Activated CD4-positive, alpha-beta T cell treated with anti-CD3 and anti-CD28 coated beads, Interleukin-10, Interleukin-2, amounts not matched to agents 100 ng/mL and 50 ng/mL, durations not matched to agents 16 hours and 8 hours (primary cell): ENCODE measurements around the gene PRSS12.
A peak's percentile ranks its signal among the peaks of the same experiment; 100 is the strongest.
"Not testable (repeated sequence)": the region's sequence is repeated elsewhere in the genome, so short reads cannot be mapped to it uniquely, and the experiment has no call there.

Experiments used
- DNase-seq: peaks from one replicate; pipeline ENCODE4 v3.0.0-alpha.2; 2020

PRSS12 gene

GRCh38 chr4:118271788-118272187 lies 81.0 kb downstream of the PRSS12 start:
- DNase-seq = no peak

GRCh38 chr4:118270492-118270891 lies 82.3 kb downstream of the PRSS12 start:
- peak; percentile 48 for DNase-seq

- DNase-seq = no peak
These were observed 84.0 kb downstream of the PRSS12 start for GRCh38 chr4:118268780-118269179.

GRCh38 chr4:118266145-118266496 lies 86.7 kb downstream of the PRSS12 start:
- not testable (repeated sequence) for DNase-seq

- peak; percentile 31 for DNase-seq
These were observed 87.3 kb downstream of the PRSS12 start for GRCh38 chr4:118265312-118266144.

GRCh38 chr4:118264096-118264495 lies 88.7 kb downstream of the PRSS12 start:
- no peak for DNase-seq

- DNase-seq = no peak
These were observed 92.5 kb downstream of the PRSS12 start for GRCh38 chr4:118260309-118260708.

- no peak for DNase-seq
These were observed 93.7 kb downstream of the PRSS12 start for GRCh38 chr4:118259111-118259510.

GRCh38 chr4:118254368-118254767 lies 98.4 kb downstream of the PRSS12 start:
- no peak for DNase-seq

- no peak for DNase-seq
These were observed 102.9 kb downstream of the PRSS12 start for GRCh38 chr4:118249890-118250289.

- DNase-seq = no peak
These were observed 115.3 kb downstream of the PRSS12 start for GRCh38 chr4:118237531-118237930.

- DNase-seq = no peak
These were observed 117.2 kb downstream of the PRSS12 start for GRCh38 chr4:118235566-118236120.
